ENCODE results near the gene RYR3.
A peak's percentile ranks its signal among the peaks of the same experiment; 100 is the strongest.

The RYR3 gene

DNA sequence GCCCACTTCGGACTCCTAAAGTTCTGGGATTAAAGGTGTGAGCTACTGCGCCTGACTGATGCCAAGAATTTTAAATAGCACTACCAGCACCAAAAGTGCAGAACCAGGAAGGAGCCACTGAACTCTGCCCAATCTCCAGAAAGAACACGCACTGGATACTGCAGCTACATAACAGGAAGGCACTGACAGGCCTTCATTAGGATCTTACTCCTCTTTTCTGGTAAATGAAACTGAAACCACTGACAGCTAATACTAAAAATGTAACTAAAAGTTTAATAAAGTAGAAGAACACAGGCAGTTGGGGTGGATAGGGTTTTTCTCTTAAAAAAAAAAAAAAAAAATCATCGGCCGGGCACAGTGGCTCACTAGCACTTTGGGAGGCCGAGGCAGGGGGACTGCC lies 583.4 kb downstream of the RYR3 start:
- no peaks in the 10 kb centered on the region for H3K9me3 ChIP-seq (ENCODE audit: control extremely low read depth in 1 of 5, control insufficient read depth in 4 of 5, insufficient read depth in 2 of 5, low read depth in 1 of 5, low read length in 4 of 5)
- CTCF ChIA-PET, result no interaction called here
- POLR2A ChIA-PET, result interaction anchor here (0.6 kb wide), 1 partner anchor 1008 kb away, joined by 3 read pairs; no protein-coding TSS in a partner anchor
- H3K4me1 ChIP-seq (ENCODE audit: control extremely low read depth in 1 of 4, control insufficient read depth in 4 of 4, insufficient read depth in 4 of 4, low read length in 3 of 4), result peaks cover 0 to 15% (median 6%) of the 10 kb centered on the region in 4 experiments
- no peaks in the 10 kb centered on the region for H3K36me3 ChIP-seq (ENCODE audit: control insufficient read depth in 4 of 4, insufficient read depth in 4 of 4, low read length in 3 of 4)
- DNase-seq, result peak in 2 of 3 donors; percentile 49 to 60
- H3K4me3 ChIP-seq (ENCODE audit: control insufficient read depth in 1 of 7, extremely low read depth in 1 of 7, insufficient read depth in 4 of 7, low read depth in 2 of 7, low read length in 6 of 7), result peak overlapping the region in 1 of 7 experiments; percentile 50
- H3K27ac ChIP-seq (ENCODE audit: insufficient read depth in 1 of 2, low read depth in 1 of 2, low read length in 2 of 2, poor library complexity in 1 of 2, severe bottlenecking in 2 of 2), result no peak overlapping the region
- WGBS (ENCODE audit: insufficient coverage), result 55% methylated on average over 2 of the region's 6 CpGs
- H3K27me3 ChIP-seq (replicated peaks in 2 of 5; ENCODE audit: control insufficient read depth in 4 of 5, insufficient read depth in 5 of 5, low read length in 4 of 5), result no peaks in the 10 kb centered on the region

DNA sequence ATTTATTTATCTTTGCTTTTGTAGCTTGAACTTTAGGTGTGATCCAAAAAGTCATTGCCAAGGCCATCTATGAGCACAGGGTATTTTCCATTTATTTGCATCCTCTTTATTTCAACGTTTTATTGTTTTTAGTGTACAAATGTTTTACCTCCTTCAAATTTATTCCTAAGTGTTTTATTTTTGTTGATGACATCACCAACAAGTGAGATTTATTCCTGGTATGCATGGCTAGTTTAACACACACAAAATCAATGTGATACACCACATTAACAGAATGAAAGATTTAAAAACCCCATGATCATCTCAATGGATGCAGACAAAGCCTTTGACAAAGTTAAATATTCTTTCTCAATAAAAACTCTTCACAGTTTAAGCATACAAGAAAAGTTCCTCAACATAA lies 591.3 kb downstream of the RYR3 start:
- POLR2A ChIA-PET, result no interaction called here
- no peaks in the 10 kb centered on the region for H3K9me3 ChIP-seq (ENCODE audit: control extremely low read depth in 1 of 5, control insufficient read depth in 4 of 5, insufficient read depth in 2 of 5, low read depth in 1 of 5, low read length in 4 of 5)
- CTCF ChIA-PET, result no interaction called here
- no peak for DNase-seq
- no CpG with 5 or more reads among the region's 1 CpG for WGBS (ENCODE audit: insufficient coverage)
- H3K27ac ChIP-seq (ENCODE audit: insufficient read depth in 1 of 2, low read depth in 1 of 2, low read length in 2 of 2, poor library complexity in 1 of 2, severe bottlenecking in 2 of 2), result no peak overlapping the region
- H3K27me3 ChIP-seq (replicated peaks in 2 of 5; ENCODE audit: control insufficient read depth in 4 of 5, insufficient read depth in 5 of 5, low read length in 4 of 5), result no peaks in the 10 kb centered on the region
- no peak overlapping the region for H3K4me3 ChIP-seq (ENCODE audit: control insufficient read depth in 1 of 7, extremely low read depth in 1 of 7, insufficient read depth in 4 of 7, low read depth in 2 of 7, low read length in 6 of 7)
- H3K4me1 ChIP-seq (ENCODE audit: control extremely low read depth in 1 of 4, control insufficient read depth in 4 of 4, insufficient read depth in 4 of 4, low read length in 3 of 4), result no peaks in the 10 kb centered on the region
- H3K36me3 ChIP-seq (ENCODE audit: control insufficient read depth in 4 of 4, insufficient read depth in 4 of 4, low read length in 3 of 4), result no peaks in the 10 kb centered on the region

DNA sequence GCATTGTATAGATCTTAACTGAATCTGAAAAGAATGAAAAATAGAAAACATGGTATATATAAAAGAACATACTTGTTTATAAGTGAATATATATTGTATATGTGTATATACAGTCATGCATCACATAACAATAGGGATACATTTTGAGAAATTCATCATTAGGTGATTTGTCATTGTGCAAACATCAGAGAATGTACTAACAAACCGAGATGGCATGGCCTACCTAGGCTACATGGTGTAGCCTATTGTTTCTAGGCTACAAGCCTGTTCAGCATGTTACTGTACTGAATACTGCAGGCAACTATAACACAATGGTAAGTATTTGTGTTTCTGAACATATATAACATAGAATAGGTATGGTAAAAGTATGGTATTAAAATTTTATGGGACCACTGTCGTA lies 592.9 kb downstream of the RYR3 start:
- POLR2A ChIA-PET, result no interaction called here
- Histone ChIP-seq H3K4me1 (ENCODE audit: control extremely low read depth in 1 of 4, control insufficient read depth in 4 of 4, insufficient read depth in 4 of 4, low read length in 3 of 4) (peaks cover 0 to 4% (median 0%) of the 10 kb centered on the region in 4 experiments), H3K4me3 (ENCODE audit: control insufficient read depth in 1 of 7, extremely low read depth in 1 of 7, insufficient read depth in 4 of 7, low read depth in 2 of 7, low read length in 6 of 7) (no peak overlapping the region), H3K36me3 (ENCODE audit: control insufficient read depth in 4 of 4, insufficient read depth in 4 of 4, low read length in 3 of 4) (no peaks in the 10 kb centered on the region), H3K27ac (ENCODE audit: insufficient read depth in 1 of 2, low read depth in 1 of 2, low read length in 2 of 2, poor library complexity in 1 of 2, severe bottlenecking in 2 of 2) (no peak overlapping the region), H3K27me3 (replicated peaks in 2 of 5; ENCODE audit: control insufficient read depth in 4 of 5, insufficient read depth in 5 of 5, low read length in 4 of 5) (no peaks in the 10 kb centered on the region), H3K9me3 (ENCODE audit: control extremely low read depth in 1 of 5, control insufficient read depth in 4 of 5, insufficient read depth in 2 of 5, low read depth in 1 of 5, low read length in 4 of 5) (no peaks in the 10 kb centered on the region)
- CTCF ChIA-PET, result interaction anchor here (0.6 to 1.1 kb wide), 2 partner anchors 54 to 593 kb away, joined by 3 to 4 read pairs; partner anchors contain the start of gene RYR3
- DNase-seq, result no peak
- WGBS (ENCODE audit: insufficient coverage), result no CpG with 5 or more reads among the region's 2 CpGs

GRCh38 chr15:33907326-33907725 lies 596.6 kb downstream of the RYR3 start:
- Histone ChIP-seq H3K27me3 (replicated peaks in 2 of 5; ENCODE audit: control insufficient read depth in 4 of 5, insufficient read depth in 5 of 5, low read length in 4 of 5) (no peaks in the 10 kb centered on the region), H3K4me1 (ENCODE audit: control extremely low read depth in 1 of 4, control insufficient read depth in 4 of 4, insufficient read depth in 4 of 4, low read length in 3 of 4) (peaks cover 0 to 4% (median 0%) of the 10 kb centered on the region in 4 experiments), H3K9me3 (ENCODE audit: control extremely low read depth in 1 of 5, control insufficient read depth in 4 of 5, insufficient read depth in 2 of 5, low read depth in 1 of 5, low read length in 4 of 5) (no peaks in the 10 kb centered on the region), H3K4me3 (ENCODE audit: control insufficient read depth in 1 of 7, extremely low read depth in 1 of 7, insufficient read depth in 4 of 7, low read depth in 2 of 7, low read length in 6 of 7) (no peak overlapping the region), H3K36me3 (ENCODE audit: control insufficient read depth in 4 of 4, insufficient read depth in 4 of 4, low read length in 3 of 4) (no peaks in the 10 kb centered on the region), H3K27ac (ENCODE audit: insufficient read depth in 1 of 2, low read depth in 1 of 2, low read length in 2 of 2, poor library complexity in 1 of 2, severe bottlenecking in 2 of 2) (no peak overlapping the region)
- ChIA-PET CTCF (no interaction called here), POLR2A (no interaction called here)
- no peak for DNase-seq

- ChIA-PET POLR2A (no interaction called here), CTCF (no interaction called here)
- Histone ChIP-seq H3K27ac (ENCODE audit: insufficient read depth in 1 of 2, low read depth in 1 of 2, low read length in 2 of 2, poor library complexity in 1 of 2, severe bottlenecking in 2 of 2) (no peak overlapping the region), H3K4me1 (ENCODE audit: control extremely low read depth in 1 of 4, control insufficient read depth in 4 of 4, insufficient read depth in 4 of 4, low read length in 3 of 4) (peaks cover 0 to 4% (median 0%) of the 10 kb centered on the region in 4 experiments), H3K27me3 (replicated peaks in 2 of 5; ENCODE audit: control insufficient read depth in 4 of 5, insufficient read depth in 5 of 5, low read length in 4 of 5) (no peaks in the 10 kb centered on the region), H3K9me3 (ENCODE audit: control extremely low read depth in 1 of 5, control insufficient read depth in 4 of 5, insufficient read depth in 2 of 5, low read depth in 1 of 5, low read length in 4 of 5) (no peaks in the 10 kb centered on the region), H3K4me3 (ENCODE audit: control insufficient read depth in 1 of 7, extremely low read depth in 1 of 7, insufficient read depth in 4 of 7, low read depth in 2 of 7, low read length in 6 of 7) (no peak overlapping the region), H3K36me3 (ENCODE audit: control insufficient read depth in 4 of 4, insufficient read depth in 4 of 4, low read length in 3 of 4) (no peaks in the 10 kb centered on the region)
- no peak for DNase-seq
- no CpG with 5 or more reads among the region's 3 CpGs for WGBS (ENCODE audit: insufficient coverage)
Observed at GRCh38 chr15:33908406-33908805, 597.6 kb downstream of the RYR3 start.

DNA sequence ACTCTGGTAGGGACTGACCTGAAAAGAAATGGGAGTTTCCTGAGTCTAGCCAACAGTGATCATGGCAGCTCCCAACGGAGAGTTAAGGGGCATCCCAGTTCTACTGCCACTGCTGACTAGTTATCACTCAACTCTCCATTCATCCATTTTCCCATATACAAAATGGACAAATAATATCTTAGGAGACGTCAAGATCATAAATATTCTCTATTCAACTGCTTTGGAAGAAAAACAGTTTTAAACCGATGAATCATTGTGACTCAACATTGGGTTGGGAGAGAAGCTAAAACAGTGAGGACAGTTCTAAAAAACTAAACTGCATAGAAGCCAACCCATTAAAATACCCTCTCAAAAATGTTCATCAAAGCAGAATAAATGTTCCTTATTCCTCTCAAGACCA lies 600.0 kb downstream of the RYR3 start:
- H3K27me3 ChIP-seq (replicated peaks in 2 of 5; ENCODE audit: control insufficient read depth in 4 of 5, insufficient read depth in 5 of 5, low read length in 4 of 5), result no peaks in the 10 kb centered on the region
- DNase-seq, result no peak
- POLR2A ChIA-PET, result no interaction called here
- H3K4me1 ChIP-seq (ENCODE audit: control extremely low read depth in 1 of 4, control insufficient read depth in 4 of 4, insufficient read depth in 4 of 4, low read length in 3 of 4), result peaks cover 0 to 4% (median 0%) of the 10 kb centered on the region in 4 experiments
- CTCF ChIA-PET, result no interaction called here
- no peaks in the 10 kb centered on the region for H3K9me3 ChIP-seq (ENCODE audit: control extremely low read depth in 1 of 5, control insufficient read depth in 4 of 5, insufficient read depth in 2 of 5, low read depth in 1 of 5, low read length in 4 of 5)
- no peaks in the 10 kb centered on the region for H3K36me3 ChIP-seq (ENCODE audit: control insufficient read depth in 4 of 4, insufficient read depth in 4 of 4, low read length in 3 of 4)
- H3K4me3 ChIP-seq (ENCODE audit: control insufficient read depth in 1 of 7, extremely low read depth in 1 of 7, insufficient read depth in 4 of 7, low read depth in 2 of 7, low read length in 6 of 7), result no peak overlapping the region
- H3K27ac ChIP-seq (ENCODE audit: insufficient read depth in 1 of 2, low read depth in 1 of 2, low read length in 2 of 2, poor library complexity in 1 of 2, severe bottlenecking in 2 of 2), result no peak overlapping the region
- WGBS (ENCODE audit: insufficient coverage), result 88% methylated on average over 1 of the region's 3 CpGs

- DNase-seq, result no peak
- no peak overlapping the region for H3K27ac ChIP-seq (ENCODE audit: insufficient read depth in 1 of 2, low read depth in 1 of 2, low read length in 2 of 2, poor library complexity in 1 of 2, severe bottlenecking in 2 of 2)
- H3K4me3 ChIP-seq (ENCODE audit: control insufficient read depth in 1 of 7, extremely low read depth in 1 of 7, insufficient read depth in 4 of 7, low read depth in 2 of 7, low read length in 6 of 7), result no peak overlapping the region
- H3K4me1 ChIP-seq (ENCODE audit: control extremely low read depth in 1 of 4, control insufficient read depth in 4 of 4, insufficient read depth in 4 of 4, low read length in 3 of 4), result peaks cover 0 to 2% (median 0%) of the 10 kb centered on the region in 4 experiments
- no peaks in the 10 kb centered on the region for H3K9me3 ChIP-seq (ENCODE audit: control extremely low read depth in 1 of 5, control insufficient read depth in 4 of 5, insufficient read depth in 2 of 5, low read depth in 1 of 5, low read length in 4 of 5)
- H3K36me3 ChIP-seq (ENCODE audit: control insufficient read depth in 4 of 4, insufficient read depth in 4 of 4, low read length in 3 of 4), result no peaks in the 10 kb centered on the region
- POLR2A ChIA-PET, result no interaction called here
- H3K27me3 ChIP-seq (replicated peaks in 2 of 5; ENCODE audit: control insufficient read depth in 4 of 5, insufficient read depth in 5 of 5, low read length in 4 of 5), result no peaks in the 10 kb centered on the region
- CTCF ChIA-PET, result no interaction called here
Observed at GRCh38 chr15:33912326-33912725, 601.6 kb downstream of the RYR3 start.
